G401.6 (cell line): ENCODE results near the gene EMID1.

Source experiments
- FAIRE-seq: peaks from 2 replicates; lab custom pipeline; 2012; peaks lifted over from hg19 to GRCh38; lab: Jason Lieb, UNC

Gene EMID1

DNA sequence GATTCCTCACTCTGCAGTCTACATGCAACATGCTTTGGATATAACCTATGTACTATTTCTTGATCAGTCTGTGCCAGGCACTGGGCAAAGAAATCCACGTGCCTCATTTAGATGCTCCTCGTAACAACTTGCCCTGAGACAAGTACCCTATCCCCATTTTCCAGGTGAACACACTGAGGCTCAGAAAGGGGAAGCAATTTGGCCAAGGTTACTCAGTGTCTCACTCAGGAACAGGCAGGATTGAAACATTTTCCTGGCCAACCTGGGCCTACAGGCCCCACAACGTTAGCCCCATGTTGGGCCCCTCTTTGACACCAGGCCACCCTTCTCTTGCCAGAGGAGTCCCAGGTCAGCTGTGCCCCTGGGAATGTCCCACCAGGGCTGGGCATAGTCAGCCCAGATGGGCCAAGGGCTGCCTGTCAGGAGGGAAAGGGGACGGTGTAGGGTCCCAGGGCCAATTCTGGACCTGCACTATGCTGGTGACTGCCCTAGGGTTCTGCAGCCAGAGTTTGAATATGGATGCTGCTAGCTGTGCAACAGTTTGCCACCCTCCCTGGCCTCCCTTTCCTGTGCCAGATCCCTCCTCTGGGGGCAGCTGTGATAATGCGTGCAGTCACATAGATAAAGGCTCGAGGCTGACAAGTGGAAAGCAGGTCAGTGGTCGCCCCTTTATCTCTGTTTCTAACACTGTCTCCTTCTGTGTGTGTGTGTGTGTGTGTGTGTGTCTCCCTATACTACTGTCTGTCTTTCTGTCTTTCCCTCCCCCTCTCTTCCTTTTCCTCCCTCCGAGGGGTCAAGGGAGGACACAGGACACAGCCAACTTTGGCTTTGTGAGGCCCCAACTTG, 10.4 kb upstream of the EMID1 start:
- FAIRE-seq = no peak

DNA sequence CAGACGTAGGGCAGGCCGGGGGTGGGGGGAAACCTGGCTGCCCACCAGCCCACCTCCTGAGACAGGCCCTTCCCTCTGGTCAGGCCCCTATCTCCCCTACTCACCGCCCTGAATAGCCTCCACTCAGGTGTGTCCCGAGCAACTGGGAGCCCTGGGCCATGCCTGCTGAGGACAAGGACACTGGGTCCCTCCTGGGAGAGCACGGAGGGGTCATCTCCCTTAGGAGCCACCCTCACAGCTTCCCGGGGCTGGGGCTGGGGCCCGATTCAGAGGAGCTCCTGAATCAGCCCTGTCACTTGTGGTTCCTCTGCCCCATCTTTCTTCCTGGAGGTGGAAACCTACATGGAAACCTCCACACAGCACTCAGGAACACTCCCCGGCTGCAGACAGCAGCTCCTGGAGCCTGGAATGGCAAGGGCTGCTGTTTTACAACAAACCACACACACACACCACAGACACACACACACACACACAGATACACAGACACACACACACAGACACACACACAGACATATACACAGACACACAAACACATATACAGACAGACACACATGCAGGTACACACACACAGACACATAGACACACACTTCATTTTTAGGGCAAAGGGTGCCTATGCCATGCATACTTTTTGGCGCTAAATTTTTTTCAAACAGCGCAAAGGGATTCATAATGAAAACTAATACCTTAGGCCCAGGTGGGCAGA, 9.6 kb upstream of the EMID1 start:
- FAIRE-seq = no peak

DNA sequence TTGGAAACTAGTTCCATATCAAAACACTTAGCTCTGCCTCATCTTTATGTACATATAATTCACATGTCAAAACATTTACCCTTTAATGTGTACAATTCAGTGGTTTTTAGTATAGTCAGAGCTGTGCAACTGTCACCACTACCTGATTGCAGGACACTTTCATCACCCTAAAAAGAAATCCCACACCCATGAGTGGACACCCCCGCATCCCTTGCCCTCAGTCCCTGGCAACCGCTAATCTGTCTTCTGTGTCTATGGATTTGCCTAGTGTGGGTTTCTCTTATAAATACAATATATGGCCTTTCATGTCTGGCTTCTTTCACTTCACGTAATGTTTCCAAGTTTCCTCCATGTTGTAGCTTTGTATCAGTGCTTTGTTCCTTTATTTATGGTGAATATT, 8.6 kb upstream of the EMID1 start:
- FAIRE-seq = no peak

DNA sequence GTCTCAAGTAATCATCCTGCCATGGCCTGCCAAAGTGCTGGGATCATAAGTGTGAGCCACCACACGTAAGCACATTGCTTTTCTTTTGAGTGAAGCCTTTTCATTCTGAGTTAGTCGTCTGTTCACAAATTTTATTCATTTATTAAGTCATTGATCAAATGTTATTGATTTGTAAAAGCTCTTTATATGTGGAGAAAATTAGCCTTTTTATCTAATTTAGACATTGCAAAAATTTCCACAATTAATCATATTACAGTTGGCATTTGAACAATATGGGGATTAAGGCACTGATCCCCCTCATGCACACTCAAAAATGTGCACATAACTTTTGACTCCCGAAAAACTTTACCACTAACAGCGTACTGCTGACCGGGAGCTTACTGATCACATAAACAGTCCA, 7.5 kb upstream of the EMID1 start:
- no peak for FAIRE-seq

DNA sequence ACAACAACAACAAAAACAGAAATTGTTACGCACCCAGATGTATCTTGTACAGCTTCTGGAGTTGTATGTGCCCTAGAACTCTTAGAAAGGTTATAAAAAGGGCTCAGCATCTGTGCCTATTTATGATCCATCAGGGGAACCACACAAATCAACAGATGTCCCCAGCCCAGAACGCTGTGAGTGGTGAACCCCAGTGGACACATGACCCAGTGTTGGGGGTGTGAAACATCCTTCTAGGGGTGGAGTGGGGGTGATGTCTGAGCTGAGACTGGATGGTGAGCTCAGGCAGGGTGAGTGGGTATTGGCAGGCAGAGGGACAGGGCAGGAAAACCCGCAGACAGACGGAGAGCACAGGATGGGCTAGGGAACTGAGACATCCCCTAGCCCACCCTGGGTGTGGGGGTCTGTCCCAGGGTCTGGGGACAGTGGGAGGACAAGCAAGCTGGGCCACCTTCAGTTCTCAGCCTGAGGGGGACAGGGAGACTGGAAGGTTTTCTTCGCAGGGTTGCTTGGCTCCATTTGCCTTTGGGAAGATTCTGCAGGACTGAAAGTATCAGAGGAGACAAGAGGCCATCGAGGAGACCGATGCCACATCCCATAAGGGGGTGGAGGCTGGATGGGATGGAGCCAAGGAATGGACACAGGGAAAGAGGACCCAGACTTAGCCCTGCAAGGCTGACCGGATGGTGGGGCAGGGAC, 5.8 kb upstream of the EMID1 start:
- FAIRE-seq = no peak

DNA sequence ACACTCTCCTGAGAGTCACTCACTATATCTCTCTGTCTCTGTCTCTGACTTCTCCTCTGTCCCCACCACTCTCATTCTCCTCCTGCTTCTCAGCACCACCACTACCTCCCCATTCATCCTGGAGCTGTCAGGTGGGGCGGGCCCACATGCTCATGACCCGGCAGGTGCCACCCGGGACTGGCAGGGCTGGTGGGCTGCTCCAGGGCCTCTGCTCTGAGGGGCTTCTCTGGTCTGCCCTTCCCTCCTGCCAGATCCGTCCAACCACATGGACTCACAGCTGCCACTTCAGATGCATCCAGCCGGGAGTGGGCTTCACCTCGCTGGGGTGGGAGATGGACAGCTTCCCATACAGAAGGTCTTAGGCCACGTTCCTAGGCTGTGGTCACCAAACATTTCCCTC, 4.8 kb upstream of the EMID1 start:
- no peak for FAIRE-seq

DNA sequence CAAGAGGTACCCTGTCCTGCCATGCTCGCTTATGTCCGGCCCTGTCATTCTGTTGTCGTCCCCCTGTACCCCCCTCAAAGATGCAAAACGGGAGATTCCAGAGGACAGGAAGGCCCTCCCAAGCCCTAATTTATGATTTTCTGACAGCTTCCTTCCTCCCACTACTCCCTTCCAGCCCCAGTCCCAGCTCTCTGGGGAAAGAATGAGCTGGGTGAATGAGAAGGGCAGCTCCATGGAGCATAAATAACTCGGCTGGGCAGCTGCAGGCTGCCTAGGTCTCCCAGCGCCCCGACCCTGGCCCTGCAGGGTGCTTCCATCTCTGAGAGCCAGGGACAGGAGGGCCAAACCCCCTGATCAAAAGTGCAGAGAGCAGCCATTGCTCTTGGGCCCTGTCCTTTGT, 3.9 kb upstream of the EMID1 start:
- no peak for FAIRE-seq

DNA sequence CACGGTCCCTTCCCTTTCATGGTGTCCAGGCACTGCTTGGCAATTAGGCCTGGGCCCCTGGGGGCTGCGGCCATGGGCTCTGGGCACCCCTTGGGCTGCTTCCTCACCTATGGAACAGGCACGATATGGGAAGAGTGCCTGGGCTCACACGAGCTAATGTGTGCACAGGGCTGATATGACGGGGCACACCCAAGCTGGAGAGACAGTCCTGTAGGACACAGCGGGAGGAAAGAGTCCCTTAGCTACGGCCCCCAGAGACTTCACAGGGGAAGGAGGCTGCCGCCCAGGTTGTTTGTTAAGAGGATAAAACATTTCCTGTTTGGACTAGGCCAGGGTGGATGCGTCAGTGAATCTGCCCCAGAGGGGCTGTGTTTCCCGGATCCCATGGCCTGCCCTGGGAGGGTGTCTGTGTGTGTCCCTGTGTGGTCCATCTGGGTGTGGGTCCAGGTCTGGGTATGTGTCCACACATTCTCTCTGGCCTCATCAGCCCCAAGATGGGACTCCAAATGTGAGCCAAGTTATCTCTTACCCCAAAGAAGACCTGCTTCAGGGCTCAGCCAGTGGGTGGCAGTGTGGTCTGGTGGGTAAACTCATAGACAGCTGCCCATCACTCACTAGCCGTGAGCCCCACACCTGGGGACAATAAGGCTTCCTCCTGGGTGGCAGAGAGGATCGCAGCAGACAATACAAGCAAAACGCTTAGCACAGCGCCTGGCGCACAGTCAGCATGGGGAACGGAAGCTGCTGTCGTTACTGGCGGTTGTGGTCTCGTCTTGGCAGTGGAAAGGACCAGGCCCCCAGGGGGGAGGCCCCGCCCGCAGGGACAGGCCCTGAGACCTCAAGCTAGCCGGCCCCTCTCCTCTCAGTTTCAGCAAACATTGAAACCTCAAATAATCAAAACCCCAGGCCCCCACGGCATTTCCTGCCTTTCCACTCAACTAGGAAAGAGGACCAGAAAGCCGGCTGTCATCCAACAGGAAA, 3.2 kb upstream of the EMID1 start:
- no peak for FAIRE-seq

DNA sequence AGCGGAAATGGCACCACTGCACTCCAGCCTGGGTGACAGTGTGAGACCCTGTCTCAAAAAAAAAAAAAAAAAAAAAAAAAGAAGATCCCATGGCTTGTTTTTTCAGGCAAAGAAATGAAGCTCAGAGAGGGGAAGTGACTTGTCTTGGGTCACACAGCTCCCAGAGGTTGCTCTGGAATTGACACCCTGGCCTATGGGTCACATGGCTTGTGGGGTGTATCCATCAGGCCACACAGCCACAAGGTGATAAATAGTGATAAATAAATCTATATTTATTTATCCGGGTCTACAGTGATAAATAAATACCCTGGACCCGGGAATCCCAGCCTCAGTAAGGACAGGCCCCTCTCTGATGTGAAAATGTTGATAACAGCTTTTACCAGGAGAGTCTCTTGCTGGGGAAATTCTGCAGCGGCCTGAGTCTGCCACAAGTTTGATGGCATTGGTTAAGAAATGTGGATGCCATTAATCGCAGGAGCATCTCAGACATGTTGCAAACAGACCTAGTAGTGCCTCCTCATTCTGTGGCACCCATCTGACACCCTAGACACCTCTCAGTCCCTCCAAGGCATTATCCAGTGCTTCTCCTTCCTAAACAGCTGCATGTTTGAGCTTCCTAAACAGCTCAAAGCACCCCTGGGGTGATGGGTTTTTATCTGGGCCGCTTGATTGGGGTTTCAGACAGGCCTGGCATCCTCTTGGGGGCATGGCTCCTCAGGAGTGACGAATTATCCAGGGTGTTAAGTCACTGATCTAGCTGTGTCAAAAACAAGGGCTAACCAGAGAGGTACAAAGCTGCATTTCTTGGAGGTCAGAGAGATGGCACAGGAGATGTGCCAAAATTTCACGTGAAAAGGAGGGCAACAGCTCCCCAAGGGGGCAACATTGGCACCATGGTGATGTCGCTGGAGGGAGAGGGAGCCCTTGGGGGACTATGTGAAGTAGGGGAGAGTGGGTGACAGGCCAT, 1.9 kb upstream of the EMID1 start:
- no peak for FAIRE-seq

DNA sequence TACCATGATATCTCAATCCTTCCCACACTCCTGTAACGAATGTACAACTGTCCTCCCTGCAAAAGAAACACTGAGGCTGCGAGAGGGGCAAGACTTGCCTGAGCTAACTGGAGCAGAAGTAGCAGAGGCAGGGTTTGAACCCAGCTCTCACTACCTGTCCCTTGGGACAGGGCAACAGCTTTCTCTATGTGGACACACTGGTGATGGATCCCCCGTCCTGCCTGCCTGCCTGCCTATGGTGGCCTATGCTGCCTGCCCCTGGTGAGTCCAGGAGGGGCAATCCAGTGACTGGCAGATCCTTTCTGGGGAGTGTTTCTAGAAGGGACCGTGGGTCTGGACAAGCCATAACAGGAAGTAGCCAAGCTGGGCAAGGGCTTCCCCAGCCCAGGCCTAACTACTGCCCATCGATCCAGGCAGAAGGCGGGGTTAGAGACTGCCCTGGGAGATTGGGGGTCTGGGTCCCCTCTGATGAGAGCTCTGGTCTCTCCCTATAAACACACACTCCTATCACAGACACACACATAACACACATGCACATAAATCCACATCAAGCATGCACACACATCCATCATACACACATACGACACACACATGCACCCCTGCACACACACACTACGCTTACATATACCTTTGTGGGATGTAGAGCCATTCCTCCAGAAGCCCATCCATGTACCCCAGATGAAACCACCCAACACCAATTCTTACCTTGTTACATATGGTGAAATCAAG, 1.1 kb upstream of the EMID1 start:
- FAIRE-seq = no peak

DNA sequence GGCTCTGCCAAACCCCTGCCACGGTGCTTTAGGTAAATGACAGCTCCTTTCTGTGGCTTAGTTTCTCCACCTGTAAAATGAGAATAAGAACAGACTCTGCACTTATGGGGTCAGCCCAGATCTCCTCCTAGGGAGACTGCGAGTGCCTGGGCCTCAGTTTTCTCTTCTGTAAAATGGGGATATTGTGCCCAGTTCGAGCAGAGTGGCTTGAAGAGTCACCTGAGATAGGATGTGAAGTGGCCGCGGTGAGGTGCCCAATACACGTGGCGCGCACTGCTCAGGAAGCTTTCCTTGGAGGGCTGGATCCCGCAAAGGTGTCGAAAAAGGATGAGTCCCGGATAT, 473 bp upstream of the EMID1 start:
- FAIRE-seq = no peak

DNA sequence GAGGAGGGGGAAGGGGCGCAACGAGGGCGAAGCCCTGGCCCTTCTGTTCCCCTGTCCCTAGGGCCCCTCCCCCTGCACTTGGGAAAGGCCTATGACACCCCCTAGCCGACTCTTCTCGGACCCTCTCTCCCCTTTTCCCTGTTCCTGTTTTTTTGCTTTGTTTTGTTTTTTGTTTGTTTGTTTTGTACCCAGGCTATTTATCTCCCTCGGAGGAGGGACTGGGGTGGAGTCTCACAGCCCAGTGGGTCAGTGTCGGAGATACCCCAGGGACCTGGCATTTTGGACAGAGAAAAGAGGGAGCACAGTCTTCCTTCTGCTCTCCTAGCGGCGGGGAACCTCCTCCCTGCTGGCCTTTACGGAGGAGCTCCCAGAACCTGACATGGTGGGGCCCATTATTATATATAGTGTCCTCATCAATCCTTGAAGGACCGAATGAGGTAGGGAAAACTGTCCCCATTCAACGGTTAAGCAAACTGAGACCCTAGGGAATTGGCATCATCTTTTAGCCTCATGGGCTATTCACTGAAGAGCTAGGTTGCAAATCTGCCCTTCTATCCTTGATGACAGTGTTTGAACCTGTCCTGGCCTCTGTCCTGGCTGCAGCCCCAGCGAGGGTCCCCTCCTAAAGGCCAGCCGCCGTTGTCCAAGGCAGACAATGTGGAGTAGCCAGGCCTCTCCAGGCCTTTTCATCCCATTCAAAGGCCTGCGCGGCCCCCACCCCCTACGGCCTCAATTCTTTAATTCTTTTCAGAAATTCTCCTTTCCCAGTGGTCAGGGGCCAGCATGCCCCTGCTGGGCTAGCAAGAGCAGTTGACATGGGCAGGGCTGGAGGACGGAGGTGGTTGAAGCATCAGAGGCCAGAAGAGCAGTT, 911 bp downstream of the EMID1 start:
- FAIRE-seq = no peak

DNA sequence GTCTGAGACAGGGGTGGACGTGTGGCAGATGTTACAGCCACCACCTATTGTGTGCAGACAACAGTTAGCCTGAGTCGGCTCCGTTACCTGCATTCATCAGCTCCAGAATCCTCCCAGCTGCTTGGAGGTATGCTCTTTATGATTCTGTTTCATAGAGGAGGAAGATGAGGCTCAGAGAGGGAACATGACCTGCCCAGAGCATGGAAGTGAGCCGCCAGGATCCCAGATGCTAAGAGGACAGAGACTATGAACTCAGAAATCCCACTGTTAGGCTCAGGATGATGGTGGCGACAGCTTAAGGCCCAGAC, 1.5 kb downstream of the EMID1 start:
- FAIRE-seq = no peak

DNA sequence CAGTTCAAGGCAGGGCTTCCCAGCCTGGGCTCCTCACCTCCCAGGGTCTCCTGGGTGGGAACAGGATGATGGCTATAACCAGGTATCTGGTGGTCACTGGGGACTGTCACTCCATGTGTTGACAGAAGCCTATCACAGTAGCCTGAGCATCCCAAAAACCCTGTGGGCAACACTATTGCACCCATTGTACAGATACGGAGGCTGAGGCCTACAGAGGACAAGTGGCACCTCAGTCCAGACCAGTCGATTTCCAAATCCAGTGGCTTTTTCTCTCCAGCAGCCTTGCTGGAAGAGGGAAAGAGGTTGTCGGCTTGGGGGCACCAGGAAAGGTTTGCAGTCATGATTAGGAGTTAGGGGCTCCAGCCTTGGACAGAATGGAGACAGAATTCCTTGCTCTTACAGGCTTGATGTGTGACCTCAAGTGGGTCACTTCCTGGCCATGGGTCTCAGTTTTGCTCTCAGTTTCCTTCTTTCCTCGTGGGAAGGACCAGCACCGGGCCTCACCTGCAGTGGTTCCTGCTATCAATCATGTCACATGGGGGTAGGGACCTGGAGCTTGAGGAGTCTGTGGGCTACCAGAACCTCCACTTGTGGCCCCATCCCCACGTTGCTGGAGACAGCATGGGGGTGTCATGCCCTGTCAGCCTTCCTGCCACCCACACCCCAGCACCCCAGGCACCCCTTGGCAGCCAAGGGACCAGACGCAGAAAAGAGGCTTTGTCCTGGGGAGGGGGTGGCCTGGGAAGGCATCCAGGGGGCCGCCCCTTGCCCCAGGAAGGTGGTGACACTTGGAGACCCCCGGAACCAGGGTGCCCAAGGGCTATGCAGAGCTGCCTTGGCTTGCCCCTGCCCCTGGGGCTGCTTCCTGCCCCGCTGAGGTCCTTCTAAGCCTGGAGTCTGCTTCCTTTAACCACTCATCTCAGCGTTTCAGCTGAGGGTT, 2.1 kb downstream of the EMID1 start:
- FAIRE-seq = no peak

DNA sequence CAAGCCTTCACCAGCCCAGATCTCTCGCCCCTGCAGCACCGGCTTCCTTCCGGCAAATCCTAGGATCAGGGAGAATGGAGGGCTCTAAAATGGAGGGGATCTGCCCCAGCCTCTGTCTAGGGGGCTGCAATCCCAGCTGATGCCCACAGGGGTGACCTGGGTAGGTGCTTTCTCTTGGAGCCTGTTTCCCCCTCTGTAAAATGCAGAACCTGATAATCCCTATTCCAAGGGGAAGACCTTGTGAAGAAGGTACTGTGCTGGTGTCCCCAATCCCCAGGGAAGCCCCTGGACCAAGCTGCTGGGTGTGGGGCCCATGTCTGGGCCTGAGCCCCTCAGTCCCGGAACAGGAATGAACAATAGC, 2.8 kb downstream of the EMID1 start:
- no peak for FAIRE-seq

DNA sequence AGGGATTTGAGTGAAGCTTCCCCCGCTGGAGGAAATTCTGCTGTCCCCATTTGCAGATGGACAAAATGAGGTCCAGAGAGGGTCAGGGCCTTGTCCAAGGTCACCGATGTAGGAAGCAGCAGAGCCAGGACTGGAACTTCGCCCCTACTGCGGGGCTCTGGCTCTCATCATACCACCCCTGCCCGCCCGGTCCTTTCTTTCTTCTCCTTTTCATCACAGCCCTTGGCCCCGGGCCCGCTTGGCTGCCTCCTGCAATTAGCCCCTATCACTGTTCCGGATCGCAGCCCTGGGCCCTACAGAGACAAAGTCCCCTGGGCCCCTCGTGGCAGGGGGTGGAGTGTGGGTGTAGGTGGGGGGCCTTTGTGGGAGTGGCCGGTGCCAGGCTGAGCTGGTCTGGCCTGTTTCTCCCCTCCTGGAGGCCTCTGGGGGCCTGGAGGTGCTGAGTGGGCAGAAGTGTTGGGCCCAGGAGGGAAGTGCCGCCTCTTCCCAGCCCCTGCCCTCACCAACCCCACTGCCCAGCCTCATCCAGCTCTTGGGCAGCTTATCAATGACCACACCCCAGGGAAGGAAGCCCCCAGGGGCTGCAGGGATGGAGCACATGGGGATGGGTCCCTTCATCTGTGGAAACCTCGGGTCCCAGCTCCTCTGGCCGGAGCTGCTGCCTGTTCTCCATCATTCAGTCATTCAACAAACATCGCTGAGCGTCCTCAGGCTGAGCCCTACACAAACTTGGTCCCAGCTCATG, 3.4 kb downstream of the EMID1 start:
- FAIRE-seq = no peak

DNA sequence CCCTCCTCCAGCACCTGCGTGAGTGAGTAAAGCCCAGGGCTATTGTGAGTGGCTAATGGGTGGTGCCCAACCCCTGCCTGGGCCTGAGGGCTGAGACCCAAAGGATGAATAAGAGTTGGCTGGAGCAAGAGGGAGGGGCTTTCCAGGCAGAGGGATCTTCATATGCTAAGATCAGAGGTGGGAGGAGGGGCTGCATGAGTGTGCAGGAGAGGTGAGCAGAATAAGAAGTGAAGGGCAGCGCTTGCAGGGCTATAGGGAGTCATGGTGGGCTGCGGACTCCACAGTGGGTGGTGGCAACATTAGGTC, 3.9 kb downstream of the EMID1 start:
- no peak for FAIRE-seq

DNA sequence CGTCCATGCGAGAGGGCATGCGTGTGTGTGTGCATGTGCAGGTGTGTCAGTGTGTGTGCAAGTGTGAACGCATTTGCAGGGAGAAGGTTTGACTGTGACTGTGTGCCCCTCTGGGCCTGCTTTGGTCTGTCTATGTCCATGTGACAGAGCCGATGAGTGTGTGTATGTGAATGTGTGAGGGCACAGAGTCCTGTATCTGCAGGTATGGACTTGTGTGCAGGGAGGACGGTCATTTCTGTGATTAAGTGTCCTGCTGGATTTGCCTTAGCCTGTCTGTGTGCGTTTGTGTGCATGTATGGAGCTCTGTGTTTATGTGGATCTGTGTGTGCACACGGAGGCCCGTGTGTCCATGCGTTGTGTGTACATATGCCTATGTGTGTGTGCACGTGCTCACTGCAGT, 5.4 kb downstream of the EMID1 start:
- no peak for FAIRE-seq
